Prostate gland (tissue), 2 donors: ENCODE data around the gene EIF2B2. TPM values are rescaled to one million over a fixed set of nuclear protein-coding genes. Genes with fewer than 3 reads are reported as not detected.

ENCODE experiments used
- DNase-seq: peaks from one replicate; pipeline ENCODE4 v3.0.0-alpha.2; 2019; ENCODE audit warnings: low spot score
- H3K27ac ChIP-seq, 2 donors: fragments of 200-600 bp; sonication (generic); 2 replicates each; pipeline ENCODE4 v1.5.1; 2017 to 2019
- H3K27me3 ChIP-seq: fragments of 200-600 bp; sonication (generic); replicated peaks from 2 replicates; pipeline ENCODE4 v1.5.1; 2019; ENCODE audit not compliant: insufficient read depth
- H3K36me3 ChIP-seq, 2 donors: fragments of 200-600 bp; sonication (generic); 1 replicate in 1 of 2; 2 replicates in 1 of 2; pipeline versions ENCODE4 v1.5.1 to v1.8.1; 2017 to 2019
- H3K4me1 ChIP-seq: fragments of 200-600 bp; sonication (generic); replicated peaks from 2 replicates; pipeline ENCODE4 v1.5.1; 2019
- H3K4me3 ChIP-seq, 2 donors: fragments of 200-600 bp; sonication (generic); 2 replicates each; pipeline ENCODE4 v1.5.1; 2017 to 2019
- H3K9me3 ChIP-seq: fragments of 200-600 bp; sonication (generic); 2 replicates; pipeline ENCODE4 v1.5.1; 2017
- CTCF ChIP-seq, 4 experiments: fragments of 200-600 bp in 2 of 4; fragments of 450-650 bp in 2 of 4; sonication (generic) in 2 of 4; IDR thresholded peaks; 1 replicate in 3 of 4; 2 replicates in 1 of 4; pipeline ENCODE4 v1.5.1; 2016 to 2019; ENCODE audit warnings: antibody characterized with exemption in 4 of 4, mild to moderate bottlenecking in 2 of 4, moderate library complexity in 2 of 4
- POLR2A ChIP-seq: fragments of 450-650 bp; IDR thresholded peaks from one replicate; pipeline ENCODE4 v1.6.1; 2016; ENCODE audit warnings: antibody characterized with exemption, mild to moderate bottlenecking
- POLR2AphosphoS5 ChIP-seq: sonication (generic); formaldehyde crosslinking; IDR thresholded peaks from one replicate; pipeline ENCODE4 v1.6.1; 2017; ENCODE audit warnings: antibody characterized with exemption
- WGBS: methylation state at CpG from one replicate; pipeline ENCODE4 v1.1.5; 2018; 5-methylcytosine and 5-hydroxymethylcytosine counted together
- intact Hi-C: fragments of 100-400 bp; cut with DNase I; formaldehyde crosslinking; loops from one replicate; pipeline ENCODE4 v1.14.2; 2022
- total RNA-seq, 2 donors: library from RNA; depleted of rRNA; stranded (reverse); fragments of >200 nt; gene quantifications; one replicate each; pipeline ENCODE4 v1.1.0, GENCODE V29; 2016

EIF2B2 gene
- total RNA-seq, 2 donors from 2014 or later = 43.9 to 60.4 TPM

GRCh38 chr14:74964787-74965485 lies 37.8 kb upstream of the EIF2B2 start:
- TF ChIP-seq POLR2A (no peak), POLR2AphosphoS5 (no peak), CTCF (IDR thresholded peaks at IDR 0.05) (no peak)
- Histone ChIP-seq H3K4me3 (no peak overlapping the region), H3K27me3 (no peaks in the 10 kb centered on the region), H3K36me3 (no peaks in the 10 kb centered on the region), H3K27ac (no peak overlapping the region), H3K4me1 (no peaks in the 10 kb centered on the region), H3K9me3 (no peaks in the 10 kb centered on the region)
- intact Hi-C loops = no loop called here
- no peak for DNase-seq
- 81% methylated on average over 4 of the region's 4 CpGs for WGBS

DNA sequence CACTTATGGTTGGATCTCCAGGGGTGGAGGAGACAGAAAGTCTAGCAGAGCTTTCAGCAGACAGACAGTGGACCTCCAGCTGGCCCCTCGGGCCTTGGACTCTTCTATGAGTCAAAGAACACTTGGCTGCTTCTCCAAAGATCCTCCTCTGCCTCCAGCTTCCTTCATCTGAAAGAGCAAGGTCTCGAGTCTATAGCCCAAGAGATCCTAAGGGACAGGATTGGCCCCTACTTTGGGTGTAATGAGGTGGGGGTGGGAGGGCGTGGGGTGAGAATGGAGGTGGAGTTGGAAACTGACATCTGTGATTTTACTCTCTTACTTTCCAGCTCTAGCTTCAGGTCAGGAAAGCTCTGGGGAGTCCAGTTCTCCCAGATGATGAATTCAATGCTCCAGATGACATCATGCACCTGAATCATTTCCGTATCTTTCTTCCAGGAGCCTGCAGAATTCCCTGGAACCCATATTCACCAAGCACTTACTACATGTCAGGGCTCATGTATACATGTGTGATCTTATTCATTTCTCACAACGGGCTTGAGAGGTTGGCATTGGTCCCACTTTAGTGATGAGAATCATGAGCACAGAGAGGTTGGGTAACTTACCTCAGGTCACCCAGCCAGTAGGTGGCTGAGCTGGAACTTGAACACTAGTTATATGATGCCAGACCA lies 37.1 kb upstream of the EIF2B2 start:
- Histone ChIP-seq H3K27me3 (no peaks in the 10 kb centered on the region), H3K36me3 (no peaks in the 10 kb centered on the region), H3K4me1 (no peaks in the 10 kb centered on the region), H3K9me3 (no peaks in the 10 kb centered on the region), H3K27ac (no peak overlapping the region), H3K4me3 (no peak overlapping the region)
- TF ChIP-seq POLR2A (no peak), CTCF (IDR thresholded peaks at IDR 0.05) (no peak), POLR2AphosphoS5 (no peak)
- intact Hi-C loops = no loop called here
- DNase-seq = no peak
- WGBS = 79% methylated on average over 5 of the region's 5 CpGs

- WGBS = 43% methylated on average over 1 of the region's 1 CpG
- Histone ChIP-seq H3K4me1 (no peaks in the 10 kb centered on the region), H3K36me3 (no peaks in the 10 kb centered on the region), H3K27me3 (no peaks in the 10 kb centered on the region), H3K9me3 (no peaks in the 10 kb centered on the region), H3K4me3 (no peak overlapping the region), H3K27ac (no peak overlapping the region)
- no peak for DNase-seq
- no peak for TF ChIP-seq POLR2A
- TF ChIP-seq CTCF (IDR thresholded peaks at IDR 0.05) = no peak
- TF ChIP-seq POLR2AphosphoS5 = no peak
- intact Hi-C loops = no loop called here
Measured at GRCh38 chr14:74968811-74969210, 33.9 kb upstream of the EIF2B2 start.

GRCh38 chr14:74973003-74973653 lies 29.6 kb upstream of the EIF2B2 start:
- Histone ChIP-seq H3K9me3 (no peaks in the 10 kb centered on the region), H3K27me3 (no peaks in the 10 kb centered on the region), H3K27ac (no peak overlapping the region), H3K4me3 (no peak overlapping the region), H3K4me1 (no peaks in the 10 kb centered on the region), H3K36me3 (no peaks in the 10 kb centered on the region)
- TF ChIP-seq CTCF (IDR thresholded peaks at IDR 0.05) (no peak), POLR2A (no peak), POLR2AphosphoS5 (no peak)
- DNase-seq = no peak
- WGBS = 77% methylated on average over 14 of the region's 15 CpGs
- intact Hi-C loops = no loop called here
